Naive thymus-derived CD8-positive, alpha-beta T cell (primary cell): ENCODE measurements around the gene ZNF229. TPM values are rescaled to one million over a fixed set of nuclear protein-coding genes. Genes with fewer than 3 reads are reported as not detected.
A peak's percentile ranks its signal among the peaks of the same experiment; 100 is the strongest.
"Not testable (repeated sequence)": the region's sequence is repeated elsewhere in the genome, so short reads cannot be mapped to it uniquely, and the experiment has no call there.

ENCODE experiments used
- ATAC-seq, 2 donors: fragments of 150-1000 bp; cut with Tn5 transposase in 1 of 2; sonication (Bioruptor Pico), chemical (Tn5 transposase) in 1 of 2; 1 replicate in 1 of 2; 2 replicates in 1 of 2; pipeline ENCODE4 v1.10.0; 2021; ENCODE audit warnings: mild to moderate bottlenecking in 2 of 2, moderate library complexity in 2 of 2
- POLR2A ChIA-PET: fragments of 350-600 bp; sonication (Branson Sonifier 250); formaldehyde crosslinking; loops from one replicate; lab custom pipeline; 2021; ENCODE audit warnings: antibody characterized with exemption; lab: Charles Lee
- DNase-seq, 10 donors: peaks; one replicate each; pipeline versions ENCODE4 v3.0.0 to v3.0.0-alpha.2; 2020 to 2022
- H3K27ac Mint-ChIP-seq, 10 donors: one replicate each; pipeline ENCODE4 v1.8.0; 2020 to 2022; ENCODE audit warnings: mild to moderate bottlenecking in 10 of 10, mixed read lengths in 10 of 10, moderate library complexity in 4 of 10, inconsistent platforms in 1 of 10
- H3K27me3 Mint-ChIP-seq, 5 donors: one replicate each; pipeline ENCODE4 v1.8.0; 2021 to 2022; ENCODE audit warnings: mixed read lengths in 5 of 5
- H3K36me3 Mint-ChIP-seq, 3 donors: one replicate each; pipeline ENCODE4 v1.8.0; 2020 to 2022; ENCODE audit warnings: mixed read lengths in 3 of 3, mild to moderate bottlenecking in 2 of 3, inconsistent platforms in 1 of 3
- H3K4me1 Mint-ChIP-seq, 4 donors: one replicate each; pipeline ENCODE4 v1.8.0; 2021 to 2022; ENCODE audit warnings: mixed read lengths in 4 of 4
- H3K4me3 Mint-ChIP-seq, 10 donors: one replicate each; pipeline ENCODE4 v1.8.0; 2020 to 2022; ENCODE audit warnings: mild to moderate bottlenecking in 10 of 10, mixed read lengths in 10 of 10, moderate library complexity in 6 of 10, inconsistent platforms in 1 of 10
- H3K9me3 Mint-ChIP-seq, 9 donors: one replicate each; pipeline ENCODE4 v1.8.0; 2020 to 2022; ENCODE audit warnings: mixed read lengths in 9 of 9, mild to moderate bottlenecking in 3 of 9, inconsistent platforms in 1 of 9, moderate library complexity in 1 of 9
- polyA plus RNA-seq, 3 donors: library from polyadenylated mRNA; unstranded; fragments of 300-500 nt; fragmentation: Illumina TruSeq; gene quantifications; one replicate each; pipeline ENCODE4 v1.2.3, GENCODE V29; 2021
- total RNA-seq, 8 experiments: library from RNA in 2 of 8; stranded (reverse) in 2 of 8; gene quantifications; one replicate each; pipeline ENCODE4 v1.2.3 and lab custom pipeline; 2021 to 2026

Gene ZNF229
- total and polyA plus RNA-seq, 5 experiments from 2014 or later: 0.93 to 7.4 (median 2.0) TPM

GRCh38 chr19:44430956-44431355 is 17.3 kb downstream of the ZNF229 start:
- no peaks in the 10 kb centered on the region for H3K27me3 Mint-ChIP-seq
- peaks cover 0 to 2% (median 0%) of the 10 kb centered on the region in 4 donors for H3K4me1 Mint-ChIP-seq
- no peak overlapping the region for H3K27ac Mint-ChIP-seq
- no peak overlapping the region for H3K4me3 Mint-ChIP-seq
- ATAC-seq (no peak), DNase-seq (no peak)
- H3K9me3 Mint-ChIP-seq: peaks cover 20 to 100% (median 66%) of the 10 kb centered on the region in 9 donors
- POLR2A ChIA-PET: no interaction called here
- peaks cover 53 to 85% (median 73%) of the 10 kb centered on the region in 3 donors for H3K36me3 Mint-ChIP-seq

GRCh38 chr19:44415553-44415952 is 32.7 kb downstream of the ZNF229 start:
- H3K27me3 Mint-ChIP-seq: peaks cover 0 to 17% (median 12%) of the 10 kb centered on the region in 5 donors
- H3K36me3 Mint-ChIP-seq: peaks cover 8 to 50% (median 19%) of the 10 kb centered on the region in 3 donors
- POLR2A ChIA-PET, H3K4me1 Mint-ChIP-seq, H3K27ac Mint-ChIP-seq, DNase-seq, ATAC-seq, H3K4me3 Mint-ChIP-seq: not testable (repeated sequence)
- peaks cover 18 to 71% (median 44%) of the 10 kb centered on the region in 9 donors for H3K9me3 Mint-ChIP-seq

GRCh38 chr19:44401139-44402115 is 46.8 kb downstream of the ZNF229 start, which contains the start of gene ZNF285:
TSS of gene ZNF285 (minus strand) at chr19:44401608. CDS start at chr19:44397213, 4,395 bp downstream.
- DNase-seq (peak; percentile 60 to 93 (median 75)), ATAC-seq (peak; percentile 97 to 99)
- peaks cover 19 to 61% (median 57%) of the 10 kb centered on the region in 3 donors for H3K36me3 Mint-ChIP-seq
- POLR2A ChIA-PET: interaction anchor here (0.9 kb wide), 1 partner anchor 195 kb away, joined by 3 read pairs; no protein-coding TSS in a partner anchor
- H3K4me1 Mint-ChIP-seq: peaks cover 5 to 13% (median 10%) of the 10 kb centered on the region in 4 donors
- H3K4me3 Mint-ChIP-seq: peak within 1 kb of the TSS; percentile 86 to 100 (median 95)
- peaks cover 0 to 13% (median 7%) of the 10 kb centered on the region in 5 donors for H3K27me3 Mint-ChIP-seq
- H3K27ac Mint-ChIP-seq: peak within 1 kb of the TSS; percentile 44 to 93 (median 86)
- H3K9me3 Mint-ChIP-seq: peaks cover 13 to 80% (median 48%) of the 10 kb centered on the region in 9 donors

GRCh38 chr19:44389268-44389667 is 59.0 kb downstream of the ZNF229 start:
- H3K27me3 Mint-ChIP-seq, DNase-seq, POLR2A ChIA-PET, H3K4me1 Mint-ChIP-seq, ATAC-seq, H3K4me3 Mint-ChIP-seq, H3K27ac Mint-ChIP-seq: not testable (repeated sequence)
- H3K36me3 Mint-ChIP-seq: peaks cover 76 to 86% (median 77%) of the 10 kb centered on the region in 3 donors
- H3K9me3 Mint-ChIP-seq: peaks cover 14 to 93% (median 59%) of the 10 kb centered on the region in 9 donors

Other genes with a start within 250 kb of the ZNF229 start
- 10 to 100 TPM; 57.0 to 57.4 TPM for gene ZNF227, start 235.9 kb downstream of the ZNF229 start, total RNA-seq
- 10 to 100 TPM in 2 of 3 donors, 1 to 10 TPM in 1; 9.0 to 12.9 (median 11.2) TPM for gene ZNF227, start 235.9 kb downstream of the ZNF229 start, polyA plus RNA-seq
- gene ZNF233, start 188.6 kb downstream of the ZNF229 start, total RNA-seq: 1 to 10 TPM; 1.2 to 1.7 TPM
- gene ZNF233, start 188.6 kb downstream of the ZNF229 start, polyA plus RNA-seq: under 1 TPM in 2 of 3 donors, not detected in 1; 0.59 to 0.64 TPM
- 10 to 100 TPM; 14.1 to 16.6 TPM for gene ZNF235, start 143.4 kb downstream of the ZNF229 start, total RNA-seq
- gene ZNF235, start 143.4 kb downstream of the ZNF229 start, polyA plus RNA-seq: 1 to 10 TPM; 2.1 to 3.1 (median 2.7) TPM
- 1 to 10 TPM; 1.0 to 1.2 TPM for gene ZNF112, start 91.8 kb downstream of the ZNF229 start, total RNA-seq
- gene ZNF112, start 91.8 kb downstream of the ZNF229 start, polyA plus RNA-seq: not detected
- gene ZNF285, start 46.9 kb downstream of the ZNF229 start, total RNA-seq: 10 to 100 TPM in 1 of 2 experiments, 1 to 10 TPM in 1; 8.7 to 10.0 TPM
- 1 to 10 TPM; 1.5 to 5.5 (median 3.2) TPM for gene ZNF285, start 46.9 kb downstream of the ZNF229 start, polyA plus RNA-seq
- gene ZNF180, start 52.0 kb upstream of the ZNF229 start, total RNA-seq: 10 to 100 TPM; 15.6 to 17.0 TPM
- 10 to 100 TPM in 1 of 3 donors, 1 to 10 TPM in 2; 6.5 to 10.4 (median 7.4) TPM for gene ZNF180, start 52.0 kb upstream of the ZNF229 start, polyA plus RNA-seq
- gene CEACAM20, start 81.2 kb upstream of the ZNF229 start, total RNA-seq: not detected
- gene CEACAM20, start 81.2 kb upstream of the ZNF229 start, polyA plus RNA-seq: not detected
- not detected for gene IGSF23, start 165.1 kb upstream of the ZNF229 start, total RNA-seq
- not detected for gene IGSF23, start 165.1 kb upstream of the ZNF229 start, polyA plus RNA-seq
- 1 to 10 TPM; 3.7 to 3.8 TPM for gene PVR, start 195.4 kb upstream of the ZNF229 start, total RNA-seq
- gene PVR, start 195.4 kb upstream of the ZNF229 start, polyA plus RNA-seq: 1 to 10 TPM in 1 of 3 donors, under 1 TPM in 2; 0.11 to 1.4 (median 0.37) TPM
- gene CEACAM19, start 223.0 kb upstream of the ZNF229 start, total RNA-seq: 1 to 10 TPM; 1.9 to 3.6 TPM
- gene CEACAM19, start 223.0 kb upstream of the ZNF229 start, polyA plus RNA-seq: under 1 TPM in 1 of 3 donors, not detected in 2; 0.14 TPM